Measurements from ENCODE around the gene FBXL20.
"Not testable (repeated sequence)": the region's sequence is repeated elsewhere in the genome, so short reads cannot be mapped to it uniquely, and the experiment has no call there.

Gene FBXL20

GRCh38 chr17:39339272-39339671 is 62.2 kb downstream of the FBXL20 start:
- DNase-seq (ENCODE audit: low read depth): no peak
- H3K4me3 ChIP-seq (ENCODE audit: low read depth, low read length): no peak overlapping the region

GRCh38 chr17:39337649-39338048 is 63.8 kb downstream of the FBXL20 start:
- not testable (repeated sequence) for H3K4me3 ChIP-seq (ENCODE audit: low read depth, low read length); DNase-seq (ENCODE audit: low read depth)

- no peak overlapping the region for H3K4me3 ChIP-seq (ENCODE audit: low read depth, low read length)
- no peak for DNase-seq (ENCODE audit: low read depth)
These were observed 65.7 kb downstream of the FBXL20 start for GRCh38 chr17:39335704-39336223.

- not testable (repeated sequence) for H3K4me3 ChIP-seq (ENCODE audit: low read depth, low read length); DNase-seq (ENCODE audit: low read depth)
These were observed 67.2 kb downstream of the FBXL20 start for GRCh38 chr17:39334008-39334744.

- DNase-seq (ENCODE audit: low read depth): no peak
- no peak overlapping the region for H3K4me3 ChIP-seq (ENCODE audit: low read depth, low read length)
These were observed 69.3 kb downstream of the FBXL20 start for GRCh38 chr17:39332092-39332491.

- no peak for DNase-seq (ENCODE audit: low read depth)
These were observed 72.6 kb downstream of the FBXL20 start for GRCh38 chr17:39328815-39329214.

GRCh38 chr17:39327109-39327508 is 74.3 kb downstream of the FBXL20 start:
- H3K4me3 ChIP-seq (ENCODE audit: low read depth, low read length): no peak overlapping the region
- DNase-seq (ENCODE audit: low read depth): no peak

More at GRCh38 chr17:39328815-39329214, 72.6 kb downstream of the FBXL20 start:
- no peak overlapping the region for H3K4me3 ChIP-seq (ENCODE audit: low read depth, low read length)

GRCh38 chr17:39325528-39326240 is 75.7 kb downstream of the FBXL20 start:
- H3K4me3 ChIP-seq (ENCODE audit: low read depth, low read length): no peak overlapping the region
- no peak for DNase-seq (ENCODE audit: low read depth)

GRCh38 chr17:39318636-39319035 is 82.8 kb downstream of the FBXL20 start:
- no peak for DNase-seq (ENCODE audit: low read depth)
- H3K4me3 ChIP-seq (ENCODE audit: low read depth, low read length): no peak overlapping the region

- no peak for DNase-seq (ENCODE audit: low read depth)
These were observed 94.8 kb downstream of the FBXL20 start for GRCh38 chr17:39306509-39307212.

GRCh38 chr17:39305978-39306377 is 95.4 kb downstream of the FBXL20 start:
- H3K4me3 ChIP-seq (ENCODE audit: low read depth, low read length): no peak overlapping the region
- DNase-seq (ENCODE audit: low read depth): no peak

More at GRCh38 chr17:39306509-39307212, 94.8 kb downstream of the FBXL20 start:
- no peak overlapping the region for H3K4me3 ChIP-seq (ENCODE audit: low read depth, low read length)

GRCh38 chr17:39304188-39304587 is 97.2 kb downstream of the FBXL20 start:
- DNase-seq (ENCODE audit: low read depth): no peak
- no peak overlapping the region for H3K4me3 ChIP-seq (ENCODE audit: low read depth, low read length)

- DNase-seq (ENCODE audit: low read depth): no peak
- H3K4me3 ChIP-seq (ENCODE audit: low read depth, low read length): no peak overlapping the region
These were observed 107.4 kb downstream of the FBXL20 start for GRCh38 chr17:39294060-39294459.

- not testable (repeated sequence) for H3K4me3 ChIP-seq (ENCODE audit: low read depth, low read length); DNase-seq (ENCODE audit: low read depth)
These were observed 108.9 kb downstream of the FBXL20 start for GRCh38 chr17:39292546-39292945.

- DNase-seq (ENCODE audit: low read depth); H3K4me3 ChIP-seq (ENCODE audit: low read depth, low read length): not testable (repeated sequence)
These were observed 114.9 kb downstream of the FBXL20 start for GRCh38 chr17:39286513-39286912.

- no peak overlapping the region for H3K4me3 ChIP-seq (ENCODE audit: low read depth, low read length)
- no peak for DNase-seq (ENCODE audit: low read depth)
These were observed 116.7 kb downstream of the FBXL20 start for GRCh38 chr17:39284685-39285084.

GRCh38 chr17:39283896-39284295 is 117.5 kb downstream of the FBXL20 start:
- no peak overlapping the region for H3K4me3 ChIP-seq (ENCODE audit: low read depth, low read length)
- DNase-seq (ENCODE audit: low read depth): no peak

- no peak for DNase-seq (ENCODE audit: low read depth)
- H3K4me3 ChIP-seq (ENCODE audit: low read depth, low read length): no peak overlapping the region
These were observed 118.3 kb downstream of the FBXL20 start for GRCh38 chr17:39283098-39283497.

- no peak overlapping the region for H3K4me3 ChIP-seq (ENCODE audit: low read depth, low read length)
- no peak for DNase-seq (ENCODE audit: low read depth)
These were observed 119.6 kb downstream of the FBXL20 start for GRCh38 chr17:39281806-39282205.

GRCh38 chr17:39278246-39278645 is 123.2 kb downstream of the FBXL20 start:
- not testable (repeated sequence) for H3K4me3 ChIP-seq (ENCODE audit: low read depth, low read length); DNase-seq (ENCODE audit: low read depth)

Measured in skeletal muscle cell (primary cell).